Measurements from ENCODE around the gene MCC.

- TF ChIP-seq YY1 (IDR thresholded peaks at IDR 0.05; ENCODE audit: insufficient read depth, insufficient read length) (no peak), ZNF274 (IDR thresholded peaks at IDR 0.05; ENCODE audit: low read depth, low read length) (no peak)
Observed at GRCh38 chr5:113157886-113158285, 330.4 kb downstream of the MCC start.
